NCI-H2171 (cell line): Measurements from ENCODE around the gene CLASP2.

Source experiments
- DNase-seq: peaks from one replicate; lab custom pipeline; 2025; lab: John Stamatoyannopoulos, UW

Gene CLASP2

GRCh38 chr3:33636125-33636850, 81.8 kb downstream of the CLASP2 start:
- DNase-seq: no peak

- no peak for DNase-seq
Measured at GRCh38 chr3:33634262-33634661, 83.8 kb downstream of the CLASP2 start.

GRCh38 chr3:33629219-33629618, 88.8 kb downstream of the CLASP2 start:
- no peak for DNase-seq

GRCh38 chr3:33624756-33625155, 93.3 kb downstream of the CLASP2 start:
- DNase-seq: no peak

GRCh38 chr3:33613041-33613440, 105.0 kb downstream of the CLASP2 start:
- no peak for DNase-seq

GRCh38 chr3:33612607-33613006, 105.4 kb downstream of the CLASP2 start:
- no peak for DNase-seq

GRCh38 chr3:33602829-33603228, 115.2 kb downstream of the CLASP2 start:
- DNase-seq: no peak

GRCh38 chr3:33597257-33597689, 120.8 kb downstream of the CLASP2 start:
- DNase-seq: no peak

- no peak for DNase-seq
Measured at GRCh38 chr3:33592999-33593398, 125.1 kb downstream of the CLASP2 start.

GRCh38 chr3:33590541-33590940, 127.5 kb downstream of the CLASP2 start:
- no peak for DNase-seq

- no peak for DNase-seq
Measured at GRCh38 chr3:33586402-33586801, 131.7 kb downstream of the CLASP2 start.

GRCh38 chr3:33582234-33582633, 135.8 kb downstream of the CLASP2 start:
- no peak for DNase-seq

- no peak for DNase-seq
Measured at GRCh38 chr3:33581666-33582065, 136.4 kb downstream of the CLASP2 start.

- no peak for DNase-seq
Measured at GRCh38 chr3:33579840-33580239, 138.2 kb downstream of the CLASP2 start.

- DNase-seq: no peak
Measured at GRCh38 chr3:33579178-33579510, 138.9 kb downstream of the CLASP2 start.

GRCh38 chr3:33578325-33579177, 139.5 kb downstream of the CLASP2 start:
- no peak for DNase-seq

GRCh38 chr3:33577588-33577987, 140.5 kb downstream of the CLASP2 start:
- no peak for DNase-seq

- no peak for DNase-seq
Measured at GRCh38 chr3:33577173-33577572, 140.9 kb downstream of the CLASP2 start.

GRCh38 chr3:33575311-33575710, 142.7 kb downstream of the CLASP2 start:
- DNase-seq: no peak

- DNase-seq: no peak
Measured at GRCh38 chr3:33557829-33558228, 160.2 kb downstream of the CLASP2 start.

- DNase-seq: no peak
Measured at GRCh38 chr3:33557279-33557678, 160.8 kb downstream of the CLASP2 start.

- no peak for DNase-seq
Measured at GRCh38 chr3:33547101-33547500, 171.0 kb downstream of the CLASP2 start.

GRCh38 chr3:33544126-33544525, 173.9 kb downstream of the CLASP2 start:
- DNase-seq: no peak
